Gastroesophageal sphincter (tissue), 4 donors: Measurements from ENCODE around the gene KLC1. TPM values are rescaled to one million over a fixed set of nuclear protein-coding genes. Genes with fewer than 3 reads are reported as not detected.

ENCODE experiments used
- ATAC-seq: fragments of 150-250 bp; one replicate; pipeline ENCODE4 v1.9.1; 2016; ENCODE audit warnings: mild to moderate bottlenecking, moderate library complexity
- H3K27ac ChIP-seq, 4 donors: fragments of 200-600 bp; sonication (generic) in 3 of 4; 1 replicate in 3 of 4; 2 replicates in 1 of 4; pipeline ENCODE4 v1.5.1; 2016 to 2019
- H3K27me3 ChIP-seq: fragments of 200-600 bp; sonication (generic); one replicate; pipeline ENCODE4 v1.5.1; 2019
- H3K36me3 ChIP-seq, 2 donors: fragments of 200-600 bp; sonication (generic); one replicate each; pipeline ENCODE4 v1.5.1; 2019; ENCODE audit warnings: control low read depth in 1 of 2
- H3K4me1 ChIP-seq, 3 donors: fragments of 200-600 bp; sonication (generic); 1 replicate in 2 of 3; 2 replicates in 1 of 3; pipeline ENCODE4 v1.5.1; 2016 to 2019; ENCODE audit warnings: control low read depth in 2 of 3
- H3K4me3 ChIP-seq, 2 donors: fragments of 200-600 bp; sonication (generic); one replicate each; pipeline ENCODE4 v1.5.1; 2019; ENCODE audit warnings: mild to moderate bottlenecking in 1 of 2, moderate library complexity in 1 of 2
- H3K9me3 ChIP-seq, 3 donors: fragments of 200-600 bp; sonication (generic); one replicate each; pipeline ENCODE4 v1.5.1; 2017 to 2019; ENCODE audit warnings: control low read depth in 2 of 3
- CTCF ChIP-seq, 4 experiments: fragments of 200-600 bp in 2 of 4; fragments of 450-650 bp in 2 of 4; sonication (generic) in 1 of 4; IDR thresholded peaks; one replicate each; pipeline ENCODE4 v1.5.1; 2017 to 2019; ENCODE audit warnings: antibody characterized with exemption in 4 of 4, mild to moderate bottlenecking in 2 of 4, moderate library complexity in 2 of 4
- EP300 ChIP-seq: sonication (generic); formaldehyde crosslinking; IDR thresholded peaks from one replicate; pipeline ENCODE4 v1.6.1; 2017; ENCODE audit warnings: antibody characterized with exemption, mild to moderate bottlenecking
- POLR2A ChIP-seq, 2 donors: fragments of 450-650 bp; IDR thresholded peaks; one replicate each; pipeline ENCODE4 v1.6.1; 2017; ENCODE audit warnings: antibody characterized with exemption in 2 of 2, mild to moderate bottlenecking in 2 of 2, moderate library complexity in 1 of 2
- POLR2AphosphoS5 ChIP-seq: sonication (generic); formaldehyde crosslinking; IDR thresholded peaks from one replicate; pipeline ENCODE4 v1.6.1; 2017; ENCODE audit warnings: antibody characterized with exemption
- WGBS, 2 donors: methylation state at CpG; one replicate each; pipeline ENCODE4 v1.1.5; 2018; ENCODE audit warnings: low coverage in 1 of 2; 5-methylcytosine and 5-hydroxymethylcytosine counted together
- total RNA-seq, 4 donors: library from RNA; depleted of rRNA; stranded (reverse); fragments of >200 nt; gene quantifications; one replicate each; pipeline ENCODE4 v1.1.0, GENCODE V29; 2016

KLC1 gene
- total RNA-seq, 4 donors from 2014 or later = 275 to 390 (median 339) TPM

GRCh38 chr14:103703433-103704385 lies 74.7 kb downstream of the KLC1 start:
- H3K36me3 ChIP-seq = peaks cover 0 to 94% of the 10 kb centered on the region in 2 donors
- H3K27me3 ChIP-seq = no peaks in the 10 kb centered on the region
- ATAC-seq = no peak
- peak overlapping the region in 2 of 4 donors; percentile 36 to 67 for H3K27ac ChIP-seq
- no peaks in the 10 kb centered on the region for H3K9me3 ChIP-seq
- 50 to 65% methylated on average over 7 to 12 of the region's 24 CpGs for WGBS, 2 donors
- TF ChIP-seq EP300 (no peak), POLR2A (IDR thresholded peaks at IDR 0.05) (no peak), CTCF (IDR thresholded peaks at IDR 0.05) (no peak), POLR2AphosphoS5 (no peak)
- no peak overlapping the region for H3K4me3 ChIP-seq
- peaks cover 0 to 82% (median 4%) of the 10 kb centered on the region in 3 donors for H3K4me1 ChIP-seq

- H3K27ac ChIP-seq = peak overlapping the region in 3 of 4 donors; percentile 62 to 71 (median 67)
- no peak for ATAC-seq
- no peak overlapping the region for H3K4me3 ChIP-seq
- H3K27me3 ChIP-seq = no peaks in the 10 kb centered on the region
- H3K36me3 ChIP-seq = peaks cover 0 to 84% of the 10 kb centered on the region in 2 donors
- no peaks in the 10 kb centered on the region for H3K9me3 ChIP-seq
- H3K4me1 ChIP-seq = peaks cover 0 to 82% (median 6%) of the 10 kb centered on the region in 3 donors
- TF ChIP-seq EP300 (no peak), CTCF (IDR thresholded peaks at IDR 0.05) (no peak), POLR2A (IDR thresholded peaks at IDR 0.05) (no peak), POLR2AphosphoS5 (no peak)
- 50 to 78% methylated on average over 2 to 3 of the region's 13 CpGs for WGBS, 2 donors
These were observed 75.7 kb downstream of the KLC1 start for GRCh38 chr14:103704708-103705107.

- 60 to 90% methylated on average over 2 to 7 of the region's 15 CpGs for WGBS, 2 donors
- peak; percentile 63 for ATAC-seq
- H3K9me3 ChIP-seq = no peaks in the 10 kb centered on the region
- peaks cover 0 to 82% (median 6%) of the 10 kb centered on the region in 3 donors for H3K4me1 ChIP-seq
- peaks cover 0 to 80% of the 10 kb centered on the region in 2 donors for H3K36me3 ChIP-seq
- TF ChIP-seq CTCF (IDR thresholded peaks at IDR 0.05) (no peak), POLR2A (IDR thresholded peaks at IDR 0.05) (no peak), EP300 (no peak), POLR2AphosphoS5 (peak; percentile 3)
- no peaks in the 10 kb centered on the region for H3K27me3 ChIP-seq
- peak overlapping the region in 3 of 4 donors; percentile 62 to 71 (median 67) for H3K27ac ChIP-seq
- no peak overlapping the region for H3K4me3 ChIP-seq
These were observed 76.1 kb downstream of the KLC1 start for GRCh38 chr14:103705118-103705503.

GRCh38 chr14:103705504-103706284 lies 76.7 kb downstream of the KLC1 start:
- H3K36me3 ChIP-seq = peaks cover 0 to 74% of the 10 kb centered on the region in 2 donors
- no peaks in the 10 kb centered on the region for H3K27me3 ChIP-seq
- TF ChIP-seq CTCF (IDR thresholded peaks at IDR 0.05) (no peak), POLR2AphosphoS5 (no peak), POLR2A (IDR thresholded peaks at IDR 0.05) (no peak), EP300 (no peak)
- peak overlapping the region in 3 of 4 donors; percentile 62 to 71 (median 67) for H3K27ac ChIP-seq
- peaks cover 0 to 77% (median 6%) of the 10 kb centered on the region in 3 donors for H3K4me1 ChIP-seq
- ATAC-seq = peak; percentile 39
- H3K4me3 ChIP-seq = no peak overlapping the region
- 80 to 87% methylated on average over 2 to 3 of the region's 28 CpGs for WGBS, 2 donors
- no peaks in the 10 kb centered on the region for H3K9me3 ChIP-seq
